HCT116 (cell line): ENCODE results near the gene GALNT5. TPM values are rescaled to one million over a fixed set of nuclear protein-coding genes. Genes with fewer than 3 reads are reported as not detected.
"Not testable (repeated sequence)": the region's sequence is repeated elsewhere in the genome, so short reads cannot be mapped to it uniquely, and the experiment has no call there.

Experiments
- ATAC-seq: fragments of 200-7000 bp; cut with Tn5 transposase; 2 replicates; pipeline ENCODE4 v1.9.1; 2020; ENCODE audit warnings: mild to moderate bottlenecking, moderate library complexity
- BruUV-seq: library from RNA; stranded (reverse); fragments of 400-500 nt; replicated peaks from 2 replicates; lab custom pipeline; 2021; lab: Mats Ljungman, UMichigan
- CTCF ChIA-PET: fragments of 300-600 bp; sonication (Branson Sonifier 250); formaldehyde crosslinking; loops from one replicate; lab custom pipeline; 2021; ENCODE audit warnings: antibody characterized with exemption; lab: Charles Lee
- POLR2A ChIA-PET: fragments of 300-600, 350-600 bp; sonication (Branson Sonifier 250); formaldehyde crosslinking; loops from one replicate; lab custom pipeline; 2021; ENCODE audit warnings: antibody characterized with exemption; lab: Charles Lee
- RAD21 ChIA-PET, 2 experiments: fragments of 300-600 bp; sonication (Branson Sonifier 250); formaldehyde crosslinking; loops; one replicate each; lab custom pipeline; 2023; ENCODE audit warnings: low total read pairs in 2 of 2; ENCODE audit not compliant: uncharacterized antibody in 2 of 2, unreplicated experiment in 2 of 2, low non-redundant PET in 1 of 2; lab: Charles Lee
- DNase-seq: peaks from one replicate; pipeline ENCODE4 v3.0.0-alpha.2; 2010; ENCODE audit warnings: low read depth, low spot score
- H2AFZ ChIP-seq: fragments of 200-600 bp; shearing (Covaris generic), sonication (generic); 2 replicates; pipeline ENCODE4 v1.6.1; 2017; ENCODE audit warnings: low read depth, mixed run types, mixed read lengths, antibody characterized with exemption, low read length; ENCODE audit not compliant: poor library complexity, severe bottlenecking
- H3K27ac ChIP-seq: 2 replicates; pipeline ENCODE4 v1.5.1; 2012; ENCODE audit warnings: low read depth, low read length
- H3K27me3 ChIP-seq: fragments of 200-600 bp; sonication (generic); 2 replicates; pipeline ENCODE4 v1.6.1; 2016; ENCODE audit warnings: mixed run types, low read length, mixed read lengths; ENCODE audit not compliant: insufficient read depth
- H3K36me3 ChIP-seq, 2 experiments: fragments of 200-500 bp in 1 of 2; fragments of 200-600 bp in 1 of 2; sonication (Bioruptor generic) in 1 of 2; sonication (generic) in 1 of 2; 2 replicates each; pipeline versions ENCODE4 v1.5.1 to v1.6.1; 2014 to 2016; ENCODE audit warnings: low read length in 2 of 2, inconsistent platforms in 1 of 2, mixed read lengths in 1 of 2, mixed run types in 1 of 2; ENCODE audit not compliant: insufficient read depth in 2 of 2, control insufficient read depth in 1 of 2
- H3K4me1 ChIP-seq, 2 experiments: fragments of 200-600 bp in 1 of 2; sonication (generic) in 1 of 2; 2 replicates each; pipeline versions ENCODE4 v1.5.1 to v1.6.1; 2012 to 2017; ENCODE audit warnings: low read length in 2 of 2, inconsistent platforms in 1 of 2, mild to moderate bottlenecking in 1 of 2, mixed read lengths in 1 of 2, mixed run types in 1 of 2, moderate library complexity in 1 of 2; ENCODE audit not compliant: insufficient read depth in 2 of 2, control insufficient read depth in 1 of 2
- H3K4me2 ChIP-seq: fragments of 200-600 bp; sonication (generic); 2 replicates; pipeline ENCODE4 v1.6.1; 2017; ENCODE audit warnings: mixed run types, low read length, mixed read lengths
- H3K4me3 ChIP-seq, 2 experiments: fragments of 200-600 bp in 1 of 2; sonication (generic) in 1 of 2; replicated peaks in 1 of 2; 2 replicates each; pipeline ENCODE4 v1.5.1; 2011 to 2016; ENCODE audit warnings: low read length in 2 of 2, control low read depth in 1 of 2, low read depth in 1 of 2, mild to moderate bottlenecking in 1 of 2, mixed read lengths in 1 of 2, mixed run types in 1 of 2
- H3K79me2 ChIP-seq: fragments of 200-600 bp; sonication (generic); 2 replicates; pipeline ENCODE4 v1.6.1; 2017; ENCODE audit warnings: mild to moderate bottlenecking, mixed run types, low read length, moderate library complexity, mixed read lengths; ENCODE audit not compliant: insufficient read depth
- H3K9ac ChIP-seq: fragments of 200-600 bp; sonication (generic); 2 replicates; pipeline ENCODE4 v1.6.1; 2016; ENCODE audit warnings: low read length, mixed read lengths
- H3K9me2 ChIP-seq: fragments of 200-600 bp; sonication (generic), shearing (Covaris generic); 2 replicates; pipeline ENCODE4 v1.6.1; 2017; ENCODE audit warnings: mixed run types, mild to moderate bottlenecking, moderate library complexity; ENCODE audit not compliant: insufficient read depth
- H3K9me3 ChIP-seq, 2 experiments: fragments of 200-500 bp in 1 of 2; fragments of 200-600 bp in 1 of 2; sonication (Bioruptor generic) in 1 of 2; sonication (generic) in 1 of 2; 2 replicates each; pipeline ENCODE4 v1.6.1; 2014 to 2017; ENCODE audit warnings: low read length in 2 of 2, mixed read lengths in 2 of 2, inconsistent platforms in 1 of 2, low read depth in 1 of 2, mild to moderate bottlenecking in 1 of 2, mixed run types in 1 of 2, moderate library complexity in 1 of 2; ENCODE audit not compliant: control insufficient read depth in 1 of 2, insufficient read depth in 1 of 2
- H4K20me1 ChIP-seq: fragments of 200-600 bp; sonication (generic), shearing (Covaris generic); 2 replicates; pipeline ENCODE4 v1.6.1; 2017; ENCODE audit warnings: mixed run types, mild to moderate bottlenecking, moderate library complexity; ENCODE audit not compliant: insufficient read depth
- EZH2 ChIP-seq: fragments of 200-600 bp; sonication (generic); IDR thresholded peaks from 2 replicates; pipeline ENCODE4 v1.6.1; 2017; ENCODE audit warnings: antibody characterized with exemption, mixed run types
- SIN3A ChIP-seq: IDR thresholded peaks from 2 replicates; pipeline ENCODE4 v1.6.1; 2012; ENCODE audit warnings: low read depth
- intact Hi-C: fragments of 100-400 bp; cut with micrococcal nuclease; formaldehyde crosslinking; loops from 2 replicates; pipeline ENCODE4 v1.10.0; 2022
- total RNA-seq: library from RNA; stranded (reverse); gene quantifications from one replicate; pipeline ENCODE4 v1.2.1, GENCODE V29; 2021; ENCODE audit not compliant: unreplicated experiment
- TF ChIP-seq, protein P1 (sequence below): IDR thresholded peaks from 2 replicates; pipeline ENCODE4 v1.6.1; 2012

Gene GALNT5
- total RNA-seq, 1 experiment from 2014 or later: 3.9 TPM

- no peaks in the 10 kb centered on the region for H3K9me2 ChIP-seq
- H3K4me2 ChIP-seq: no peak overlapping the region
- H3K4me1 ChIP-seq: no peaks in the 10 kb centered on the region
- DNase-seq (no peak), ATAC-seq (no peak)
- H2AFZ ChIP-seq: no peak overlapping the region
- POLR2A ChIA-PET: no interaction called here
- no peak overlapping the region for H3K27ac ChIP-seq
- intact Hi-C loops: no loop called here
- no peak overlapping the region for H3K4me3 ChIP-seq
- RAD21 ChIA-PET: no interaction called here
- no peaks in the 10 kb centered on the region; a peak in 1 of 4 replicates for H3K36me3 ChIP-seq
- H3K9ac ChIP-seq: no peak overlapping the region
- H3K27me3 ChIP-seq: no peaks in the 10 kb centered on the region
- no peaks in the 10 kb centered on the region for H4K20me1 ChIP-seq
- no TSS peak for BruUV-seq
- no peaks in the 10 kb centered on the region for H3K9me3 ChIP-seq
- peaks cover 48% of the 10 kb centered on the region for H3K79me2 ChIP-seq
- CTCF ChIA-PET: no interaction called here
- TF ChIP-seq, protein P1, sequence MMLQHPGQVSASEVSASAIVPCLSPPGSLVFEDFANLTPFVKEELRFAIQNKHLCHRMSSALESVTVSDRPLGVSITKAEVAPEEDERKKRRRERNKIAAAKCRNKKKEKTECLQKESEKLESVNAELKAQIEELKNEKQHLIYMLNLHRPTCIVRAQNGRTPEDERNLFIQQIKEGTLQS: no peak
- TF ChIP-seq SIN3A (no peak), EZH2 (no peak)
Measured at GRCh38 chr2:157271590-157272203, 14.2 kb downstream of the GALNT5 start.

GRCh38 chr2:157279311-157279710 lies 21.8 kb downstream of the GALNT5 start:
- H3K27me3 ChIP-seq, H3K9ac ChIP-seq, POLR2A ChIA-PET, H3K36me3 ChIP-seq, H3K9me2 ChIP-seq, ATAC-seq, H4K20me1 ChIP-seq, intact Hi-C loops, H3K27ac ChIP-seq, H3K4me1 ChIP-seq, DNase-seq, H2AFZ ChIP-seq, H3K9me3 ChIP-seq, BruUV-seq, RAD21 ChIA-PET, H3K4me2 ChIP-seq, CTCF ChIA-PET, H3K4me3 ChIP-seq: not testable (repeated sequence)
- H3K79me2 ChIP-seq: peaks cover 12% of the 10 kb centered on the region; the same call in 1 of the 2 replicates
